ENCODE measurements around the gene EXOC1.
"Not testable (repeated sequence)": the region's sequence is repeated elsewhere in the genome, so short reads cannot be mapped to it uniquely, and the experiment has no call there.

The EXOC1 gene

DNA sequence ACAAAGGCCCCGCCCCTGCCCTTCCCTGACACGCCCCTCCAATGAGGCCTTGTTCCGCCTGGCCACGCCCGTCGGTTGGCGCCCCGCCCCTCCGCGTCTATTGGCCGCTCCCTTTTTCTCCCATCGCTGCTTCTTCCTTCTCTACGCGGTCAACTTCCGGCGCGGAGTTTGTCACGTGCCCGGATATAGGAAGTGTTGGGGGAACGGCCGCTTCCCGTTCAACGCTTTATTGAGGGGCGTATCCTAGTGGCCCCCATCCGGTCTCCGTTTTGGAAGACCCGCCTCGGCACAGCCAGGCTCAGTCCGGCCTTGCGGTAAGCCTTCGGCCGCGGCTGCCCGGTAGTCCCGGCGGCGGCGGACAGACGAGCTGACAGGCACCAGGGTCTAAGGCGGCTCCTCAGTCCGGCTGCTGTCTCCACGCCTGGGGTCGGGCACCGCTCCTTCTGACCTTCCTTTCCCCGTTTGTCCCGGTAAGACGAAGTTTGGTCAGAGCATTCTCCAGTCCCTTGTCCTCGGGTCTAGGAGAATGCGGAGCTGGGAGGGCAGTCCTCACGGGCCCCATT lies at the start of gene EXOC1:
EXOC1 (plus strand) TSS at position 165 of the 563 bp plus-strand sequence. CDS start 4,676 bp downstream, outside the sequence.
- peak; percentile 98 for DNase-seq

- no peak for DNase-seq
Measured at GRCh38 chr4:55807556-55807955, 45.9 kb upstream of the EXOC1 start.

DNA sequence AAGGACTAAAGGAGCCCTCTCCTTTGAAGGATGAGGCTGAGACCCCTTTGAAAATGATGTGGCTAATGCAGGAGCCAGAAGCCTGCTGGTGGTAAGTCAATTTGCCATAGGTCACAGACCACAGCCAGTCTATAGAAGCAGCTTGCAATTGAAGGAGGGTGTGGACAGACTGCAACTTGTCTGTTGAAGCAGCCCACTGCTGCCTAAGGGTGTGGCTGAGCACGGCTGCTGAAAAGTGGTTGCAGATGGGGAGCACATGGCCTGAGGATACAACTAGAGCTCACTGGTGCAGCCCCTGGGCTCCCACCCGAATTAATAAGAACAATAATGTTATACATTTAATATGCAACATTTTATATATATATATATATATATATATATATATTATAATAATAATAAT lies 45.3 kb upstream of the EXOC1 start:
- DNase-seq, result no peak

DNA sequence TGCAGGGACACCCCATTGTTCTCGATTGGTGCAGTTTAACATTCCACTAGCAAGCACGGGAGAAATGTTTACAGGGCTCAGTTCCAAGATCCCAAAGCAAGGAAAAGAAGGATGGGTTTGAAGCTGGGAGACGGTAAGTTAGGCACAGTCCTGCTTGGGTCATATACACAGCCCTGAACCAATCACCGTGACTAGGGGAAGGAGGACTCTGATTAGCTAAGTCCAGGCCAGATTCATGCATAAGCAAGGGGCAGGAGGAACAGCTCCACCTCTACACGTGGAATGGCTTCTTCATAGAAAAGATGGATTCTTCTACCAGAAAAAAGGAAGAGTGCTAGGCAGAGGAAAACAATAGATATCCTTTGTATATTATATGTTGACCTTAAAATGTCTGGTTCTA lies 44.8 kb upstream of the EXOC1 start:
- DNase-seq, result no peak

DNA sequence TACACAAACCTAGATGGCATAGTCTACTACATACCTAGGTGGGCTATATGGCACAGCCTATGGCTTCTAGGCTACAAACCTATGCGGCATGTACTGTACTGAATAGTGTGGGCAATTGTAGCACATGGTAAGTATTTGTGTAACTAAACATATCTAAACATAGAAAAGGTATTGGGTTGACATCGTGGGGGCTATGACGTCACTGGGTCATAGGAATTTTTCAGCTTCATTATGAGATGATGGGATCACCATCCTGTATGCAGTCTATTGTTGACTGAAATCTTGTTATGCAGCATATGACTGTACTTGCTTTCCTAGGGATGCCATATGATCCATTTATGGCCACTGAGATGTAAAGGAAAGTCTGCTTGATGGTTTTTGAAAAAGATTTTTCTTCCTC lies 35.8 kb upstream of the EXOC1 start:
- no peak for DNase-seq

DNA sequence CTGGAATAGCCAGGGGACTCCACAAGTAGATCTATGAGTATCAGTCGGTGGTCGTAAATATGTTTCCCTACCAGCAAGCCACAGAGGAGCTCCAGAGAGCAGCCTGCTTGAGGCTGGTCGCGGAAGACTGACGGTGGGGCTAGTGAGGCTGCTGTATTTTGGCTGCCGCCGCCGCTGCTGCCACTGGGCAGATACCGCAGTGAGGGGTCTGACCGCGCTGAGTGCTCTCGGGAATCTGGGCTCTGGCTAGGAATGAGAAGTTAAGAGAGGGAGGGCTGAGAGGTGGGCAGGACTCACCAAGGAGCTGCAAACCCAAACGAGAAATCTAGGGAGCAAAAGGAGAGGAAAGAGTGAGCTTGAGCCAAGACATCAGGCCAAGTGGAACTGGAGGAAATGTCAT lies 33.8 kb upstream of the EXOC1 start, which contains the start of gene EXOC1L:
EXOC1L (plus strand) TSS at position 157 of the 400 bp plus-strand sequence; CDS start at position 394, 237 bp downstream.
- no peak for DNase-seq

DNA sequence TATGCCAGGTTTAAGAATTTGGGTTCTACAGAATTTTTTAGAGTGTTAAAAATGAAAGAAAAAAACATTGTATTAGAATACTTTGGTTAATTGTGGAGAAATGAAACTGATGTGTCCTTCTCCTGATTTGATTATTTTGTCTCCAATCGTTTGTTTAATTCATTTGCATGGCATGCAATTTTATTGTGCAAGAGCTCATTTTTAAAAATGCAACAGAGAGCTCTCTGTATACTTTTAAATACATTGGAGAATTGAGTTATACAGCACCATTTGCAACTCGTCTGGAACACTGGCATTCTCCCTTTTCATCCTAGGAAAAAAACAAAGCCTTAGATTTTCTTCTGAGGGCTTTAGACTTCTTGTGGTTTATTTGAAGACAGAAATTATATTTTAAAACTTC lies 33.2 kb upstream of the EXOC1 start:
- no peak for DNase-seq

DNA sequence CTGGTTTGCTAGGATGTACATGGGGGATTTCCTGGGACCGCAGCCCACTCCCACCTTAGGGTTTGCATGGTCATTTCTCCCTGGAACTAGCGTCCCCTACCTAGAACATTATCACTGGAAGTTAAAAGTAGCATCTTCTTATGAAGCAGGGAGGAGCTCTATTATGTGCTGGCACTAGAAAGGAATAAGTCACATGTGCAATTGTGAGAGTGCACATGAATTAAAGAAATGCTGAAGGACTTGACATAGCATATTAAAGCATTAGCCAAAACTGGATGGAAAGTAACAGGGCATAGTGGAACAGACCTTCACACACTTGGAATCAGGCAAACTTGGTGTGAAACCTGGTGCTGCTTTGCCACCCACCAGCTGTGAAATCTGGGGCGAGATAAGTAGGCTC lies 31.1 kb upstream of the EXOC1 start:
- DNase-seq, result no peak

DNA sequence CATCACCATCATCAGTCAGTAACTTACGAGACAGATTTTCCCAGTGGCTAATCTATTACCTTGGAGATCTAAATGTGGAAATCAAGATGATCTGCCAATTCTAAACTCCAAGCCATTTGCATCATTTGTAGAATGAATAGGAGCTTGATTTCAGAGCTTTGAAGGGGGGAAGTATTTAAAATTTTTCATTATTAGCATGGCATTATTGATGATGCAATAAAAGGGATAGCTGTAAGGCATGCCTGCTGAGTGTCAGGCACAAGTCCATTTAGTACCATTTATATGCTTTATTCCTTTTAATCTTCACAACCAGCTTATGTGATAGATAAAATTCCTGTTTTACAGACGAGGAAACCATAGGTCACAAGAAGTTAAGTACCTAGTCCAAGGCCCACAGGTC lies 28.6 kb upstream of the EXOC1 start:
- no peak for DNase-seq

DNA sequence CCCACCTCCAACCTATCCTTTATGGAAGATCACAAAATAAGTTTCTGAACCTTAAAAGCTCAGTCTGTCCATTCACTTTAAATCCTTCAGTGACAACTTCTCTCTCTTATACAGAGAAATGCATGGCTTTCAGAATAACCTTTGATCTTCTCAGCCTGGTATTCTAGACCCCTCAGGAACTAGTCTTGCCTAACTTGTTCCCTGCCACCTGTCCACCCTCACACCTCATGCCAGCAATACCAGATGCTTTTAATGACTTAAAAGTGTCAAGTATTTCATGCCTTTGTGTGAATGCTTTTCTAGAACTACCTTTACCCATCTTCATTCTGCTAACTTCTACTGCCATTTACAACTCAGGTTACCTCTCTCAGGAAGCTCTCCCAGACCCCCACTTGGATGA lies 26.5 kb upstream of the EXOC1 start:
- no peak for DNase-seq

DNA sequence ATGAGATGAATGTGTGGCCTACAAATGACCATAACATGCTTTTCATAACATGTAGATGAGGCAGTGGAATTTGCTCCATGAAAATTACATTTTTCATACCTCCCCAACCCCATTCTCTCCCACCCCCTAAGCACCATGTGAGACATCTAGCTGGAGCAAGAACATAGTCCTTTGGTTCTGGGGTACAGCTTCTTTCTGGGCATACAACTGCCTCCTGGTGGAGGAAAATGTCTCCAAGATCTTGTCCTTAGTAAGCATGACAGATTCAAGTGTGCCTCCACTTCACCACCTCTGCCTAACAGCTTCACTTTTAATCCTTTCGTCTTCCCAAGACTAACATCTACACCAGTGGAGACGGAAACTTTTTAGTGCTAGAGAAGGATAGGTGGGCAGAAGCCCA lies 25.9 kb upstream of the EXOC1 start:
- DNase-seq, result no peak

DNA sequence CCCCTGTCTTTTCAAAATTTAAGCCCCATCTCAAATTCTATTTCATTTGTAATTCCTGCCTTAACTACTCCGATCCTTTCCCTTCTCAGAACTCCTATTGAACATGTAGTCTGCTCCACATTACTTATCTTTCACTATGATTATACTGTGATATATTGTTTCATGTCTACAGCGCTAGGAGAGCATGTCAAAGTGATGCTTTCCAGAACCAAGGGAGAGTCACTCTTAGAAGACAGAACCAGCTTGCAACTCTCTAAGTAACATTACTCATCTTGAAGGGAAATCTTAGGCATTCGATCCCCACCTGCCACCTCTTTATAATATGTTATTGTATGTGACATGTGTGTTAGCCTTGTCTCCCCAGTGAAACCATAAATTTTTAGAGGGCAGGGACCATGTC lies 23.4 kb upstream of the EXOC1 start:
- no peak for DNase-seq

DNA sequence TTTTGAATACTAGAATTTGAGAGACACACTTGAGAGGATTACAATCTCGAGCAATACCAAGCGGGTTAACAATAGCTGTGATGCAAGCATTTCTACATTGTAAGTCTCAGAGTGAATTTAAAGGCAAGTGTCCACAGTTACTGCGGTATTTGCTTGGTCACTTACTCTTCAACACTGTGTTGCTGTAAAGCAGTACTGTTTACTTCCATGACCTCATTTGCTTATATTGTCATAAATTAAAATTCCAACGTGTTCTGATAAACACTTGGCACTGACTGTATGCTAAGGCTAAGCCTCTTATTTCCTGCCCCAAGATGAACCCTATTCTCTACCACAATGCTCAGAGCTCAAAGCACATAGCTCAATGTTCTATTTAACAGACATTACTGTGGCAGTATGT lies 22.7 kb upstream of the EXOC1 start:
- DNase-seq, result no peak

DNA sequence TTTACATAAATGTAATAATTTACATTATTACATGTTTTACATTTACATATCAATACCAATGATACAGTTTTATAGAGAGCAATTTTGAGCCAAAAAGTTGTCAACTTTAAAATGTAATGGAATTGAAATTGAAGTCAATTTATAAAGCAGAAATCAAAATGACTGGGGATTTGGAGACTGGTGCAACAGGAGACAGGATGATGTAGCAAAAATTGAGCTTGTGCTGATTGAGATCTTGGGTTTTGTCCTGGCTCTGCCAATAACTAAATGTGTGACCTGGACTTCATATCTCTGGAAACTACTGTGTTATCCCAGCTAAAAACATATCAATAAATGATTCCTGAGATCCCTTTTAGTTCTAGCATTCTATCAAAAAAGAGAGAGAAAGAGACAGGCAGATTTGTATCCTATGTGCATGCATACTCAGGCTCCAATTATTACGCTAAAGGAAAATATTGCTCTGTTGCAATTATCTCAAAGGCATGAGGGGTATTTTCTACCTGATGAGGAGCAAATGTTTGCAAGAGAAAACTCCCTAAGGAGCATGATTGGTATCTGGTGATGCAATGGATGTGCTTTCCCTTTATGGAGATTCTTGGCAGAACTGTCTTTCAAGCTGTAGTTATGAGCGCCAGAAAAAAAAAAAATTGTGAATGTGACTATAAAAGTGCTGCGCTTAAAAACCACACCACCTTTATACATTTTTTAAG lies 19.2 kb upstream of the EXOC1 start:
- DNase-seq, result no peak

DNA sequence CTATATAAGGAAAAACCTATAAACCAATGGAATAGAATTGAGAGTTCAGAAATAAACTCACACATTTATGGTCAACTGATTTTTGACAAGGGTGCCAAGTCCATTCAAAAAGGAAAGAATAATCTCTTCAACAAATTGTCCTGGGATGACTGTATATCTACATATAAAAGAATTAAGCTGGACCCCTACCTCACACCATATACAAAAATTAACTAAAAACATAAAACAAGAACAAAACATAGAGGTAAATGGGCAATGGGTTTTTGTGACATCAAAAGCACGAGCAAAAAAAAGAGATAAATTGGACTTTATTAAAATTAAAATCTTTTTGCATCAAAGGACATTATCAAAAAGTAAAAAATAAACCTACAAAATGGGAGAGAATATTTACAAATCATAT lies 15.5 kb upstream of the EXOC1 start:
- no peak for DNase-seq

DNA sequence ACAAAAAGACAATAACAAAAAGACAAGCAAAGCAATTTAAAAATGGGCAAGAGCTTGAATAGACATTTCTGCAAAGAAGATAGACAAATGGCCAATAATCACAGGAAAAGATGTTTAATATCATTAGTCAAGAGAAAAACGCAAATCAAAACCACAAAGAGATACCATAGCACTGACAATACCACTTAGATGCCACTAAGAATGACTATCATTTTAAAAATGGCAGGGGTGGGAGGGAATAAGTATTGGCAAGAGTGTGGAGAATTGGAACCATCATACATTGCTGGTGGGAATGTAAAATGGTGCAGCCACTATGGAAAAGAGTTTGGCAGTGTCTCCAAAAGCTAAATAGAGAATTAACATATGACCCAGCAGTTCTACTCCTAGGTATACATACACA lies 15.1 kb upstream of the EXOC1 start:
- no peak for DNase-seq

DNA sequence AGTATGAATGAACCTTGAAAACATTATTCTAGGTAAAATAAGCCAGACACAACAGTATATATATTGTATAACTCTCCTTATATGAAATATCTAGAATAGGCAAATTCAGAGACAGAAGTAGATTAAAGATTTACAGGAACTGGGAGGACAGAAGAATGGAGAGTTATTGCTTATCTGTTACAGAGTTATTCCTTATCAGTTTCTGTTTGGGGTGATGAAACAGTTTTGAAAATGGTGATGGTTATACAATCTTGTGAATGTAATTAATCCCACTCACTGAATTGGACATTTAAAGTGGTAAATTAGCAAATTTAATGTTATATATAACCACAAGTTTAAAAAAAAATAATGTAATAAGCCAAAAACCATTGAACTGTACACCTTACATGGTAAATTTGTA lies 14.5 kb upstream of the EXOC1 start:
- DNase-seq, result no peak

GRCh38 chr4:55840956-55841355 lies 12.5 kb upstream of the EXOC1 start:
- no peak for DNase-seq

DNA sequence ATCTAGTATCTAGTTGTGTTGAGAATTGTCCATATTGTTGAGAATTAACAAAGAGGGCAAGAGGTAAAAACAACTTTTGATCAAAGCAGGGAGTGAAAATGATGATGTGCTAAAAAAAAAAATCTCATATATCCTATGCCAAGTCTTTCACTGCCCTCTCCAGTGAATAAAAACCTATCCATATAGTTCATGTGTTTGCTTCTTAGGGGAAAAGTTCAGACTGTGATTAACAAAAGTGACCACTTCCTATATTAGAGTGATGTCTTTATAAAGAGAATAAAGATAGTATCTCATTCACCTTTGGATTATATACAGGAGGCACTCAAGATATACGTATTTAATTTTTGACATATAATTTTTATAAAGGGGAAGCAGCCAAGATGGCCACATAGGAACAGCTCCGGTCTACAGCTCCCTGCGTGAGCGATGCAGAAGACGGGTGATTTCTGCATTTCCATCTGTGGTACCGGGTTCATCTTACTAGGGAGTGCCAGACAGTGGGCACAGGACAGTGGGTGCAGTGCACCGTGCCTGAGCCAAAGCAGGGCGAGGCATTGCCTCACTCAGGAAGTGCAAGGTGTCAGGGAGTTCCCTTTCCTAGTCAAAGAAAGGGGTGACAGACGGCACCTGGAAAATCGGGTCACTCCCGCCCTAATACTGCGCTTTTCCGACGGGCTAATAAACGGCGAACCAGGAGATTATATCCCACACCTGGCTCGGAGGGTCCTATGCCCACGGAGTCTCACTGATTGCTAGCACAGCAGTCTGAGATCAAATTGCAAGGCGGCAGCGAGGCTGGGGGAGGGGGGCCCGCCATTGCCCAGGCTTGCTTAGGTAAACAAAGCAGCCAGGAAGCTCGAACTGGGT lies 11.8 kb upstream of the EXOC1 start:
- DNase-seq, result not testable (repeated sequence)

DNA sequence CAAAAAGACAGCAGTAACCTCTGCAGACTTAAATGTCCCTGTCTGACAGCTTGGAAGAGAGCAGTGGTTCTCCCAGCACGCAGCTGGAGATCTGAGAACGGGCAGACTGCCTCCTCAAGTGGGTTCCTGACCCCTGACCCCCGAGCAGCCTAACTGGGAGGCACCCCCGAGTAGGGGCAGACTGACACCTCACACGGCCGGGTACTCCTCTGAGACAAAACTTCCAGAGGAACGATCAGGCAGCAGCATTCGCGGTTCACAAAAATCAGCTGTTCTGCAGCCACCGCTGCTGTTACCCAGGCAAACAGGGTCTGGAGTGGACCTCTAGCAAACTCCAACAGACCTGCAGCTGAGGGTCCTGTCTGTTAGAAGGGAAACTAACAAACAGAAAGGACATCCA lies 11.1 kb upstream of the EXOC1 start:
- not testable (repeated sequence) for DNase-seq

DNA sequence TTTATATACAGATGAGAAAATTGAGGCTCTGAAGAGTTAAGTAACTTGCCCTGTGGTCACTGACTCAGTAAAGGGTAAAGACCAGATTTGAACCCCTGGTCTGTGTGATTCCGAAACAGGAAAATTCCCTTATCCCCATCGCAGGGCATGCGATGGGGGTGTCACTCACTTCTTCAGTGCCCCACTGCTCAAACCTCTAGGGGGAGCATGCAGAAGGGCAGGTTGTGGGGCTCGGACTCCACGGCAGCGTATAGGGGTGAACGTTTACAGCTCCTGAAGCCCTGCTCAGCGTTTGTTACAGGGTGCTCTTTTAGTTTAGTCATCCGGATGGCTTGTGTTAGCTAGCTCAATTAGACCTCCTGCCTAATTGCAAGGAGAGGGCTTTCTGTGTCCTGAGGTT lies 3.7 kb upstream of the EXOC1 start:
- no peak for DNase-seq

DNA sequence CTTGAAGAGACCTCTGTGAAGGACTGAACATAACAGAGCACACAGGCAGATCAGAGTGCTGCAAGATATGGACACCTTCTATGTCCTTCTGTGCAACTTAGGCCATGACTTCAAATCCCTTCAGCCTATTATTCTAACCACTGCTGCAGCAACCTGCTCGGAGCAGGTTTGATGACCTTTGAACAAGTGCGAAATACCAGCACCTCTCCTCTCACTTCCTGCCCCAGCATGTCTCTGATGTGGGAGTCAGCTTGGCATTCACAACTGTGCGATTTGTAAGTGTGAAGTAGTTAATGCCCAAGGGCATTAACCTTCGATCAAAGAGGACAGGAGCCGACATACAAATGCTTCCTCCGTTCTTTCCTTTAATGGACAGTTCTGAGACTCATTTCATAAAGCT lies 1.6 kb upstream of the EXOC1 start:
- DNase-seq, result peak; percentile 7

GRCh38 chr4:55854129-55854528 lies 681 bp downstream of the EXOC1 start:
- DNase-seq, result no peak

DNA sequence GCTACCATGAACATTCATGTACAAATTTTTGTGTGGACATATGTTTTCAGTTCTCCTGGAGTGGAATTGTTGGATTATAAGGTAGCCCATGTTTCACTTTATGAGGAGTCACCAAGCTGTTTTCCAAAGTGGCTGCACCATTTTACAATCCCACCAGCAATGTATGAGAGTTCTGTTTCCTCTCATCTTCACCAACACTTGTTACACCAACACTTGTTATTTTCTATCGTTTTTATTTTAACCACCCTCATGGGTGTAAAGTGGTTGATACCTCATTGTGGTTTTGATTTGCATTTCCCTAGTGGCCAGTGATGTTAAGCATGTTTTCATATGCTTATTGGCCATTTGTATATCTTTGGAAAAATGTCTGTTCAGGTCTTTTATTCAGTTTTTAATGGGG lies 4.1 kb downstream of the EXOC1 start:
- DNase-seq, result no peak

Data from activated CD4-positive, alpha-beta T cell treated with anti-CD3 and anti-CD28 coated beads, Interleukin-2, Interleukin-6, amounts not matched to agents 100 ng/mL and 50 ng/mL, durations not matched to agents 16 hours and 8 hours (primary cell).